ENCODE data around the gene TMEM270. TPM values are rescaled to one million over a fixed set of nuclear protein-coding genes. Genes with fewer than 3 reads are reported as not detected.

TMEM270 gene
- total and polyA plus RNA-seq, 2 of the 4 experiments (the other 2 are of a cell fraction) = 0.17 TPM; not detected in 1

Other genes with a start within 250 kb of the TMEM270 start
- gene MLXIPL, start 236.6 kb upstream of the TMEM270 start, total RNA-seq (2012; rRNA removed) = not detected in 2 replicates
- not detected in 2 replicates for gene MLXIPL, start 236.6 kb upstream of the TMEM270 start, polyA plus RNA-seq (2012; rRNA removed)
- gene VPS37D, start 193.3 kb upstream of the TMEM270 start, total RNA-seq (2012; rRNA removed) = 2.3 and 2.8 TPM in 2 replicates
- gene VPS37D, start 193.3 kb upstream of the TMEM270 start, polyA plus RNA-seq (2012; rRNA removed) = 3.1 and 4.8 TPM in 2 replicates
- gene DNAJC30, start 177.7 kb upstream of the TMEM270 start, total RNA-seq (2012; rRNA removed) = 1.6 and 1.7 TPM in 2 replicates
- 9.0 and 10.6 TPM in 2 replicates for gene DNAJC30, start 177.7 kb upstream of the TMEM270 start, polyA plus RNA-seq (2012; rRNA removed)
- 35.7 and 40.8 TPM in 2 replicates for gene BUD23, start 177.6 kb upstream of the TMEM270 start, total RNA-seq (2012; rRNA removed)
- gene BUD23, start 177.6 kb upstream of the TMEM270 start, polyA plus RNA-seq (2012; rRNA removed) = 65.2 and 72.2 TPM in 2 replicates
- 9.3 and 10.0 TPM in 2 replicates for gene STX1A, start 141.5 kb upstream of the TMEM270 start, total RNA-seq (2012; rRNA removed)
- gene STX1A, start 141.5 kb upstream of the TMEM270 start, polyA plus RNA-seq (2012; rRNA removed) = 22.0 and 22.6 TPM in 2 replicates
- 13.4 and 14.2 TPM in 2 replicates for gene ABHD11, start 122.4 kb upstream of the TMEM270 start, total RNA-seq (2012; rRNA removed)
- 19.9 and 22.6 TPM in 2 replicates for gene ABHD11, start 122.4 kb upstream of the TMEM270 start, polyA plus RNA-seq (2012; rRNA removed)
- 0.18 TPM in 1 of 2 replicates, not detected in the other for gene CLDN3, start 90.9 kb upstream of the TMEM270 start, total RNA-seq (2012; rRNA removed)
- gene CLDN3, start 90.9 kb upstream of the TMEM270 start, polyA plus RNA-seq (2012; rRNA removed) = 0.12 and 0.16 TPM in 2 replicates
- 2.9 and 3.9 TPM in 2 replicates for gene CLDN4, start 30.2 kb upstream of the TMEM270 start, total RNA-seq (2012; rRNA removed)
- gene CLDN4, start 30.2 kb upstream of the TMEM270 start, polyA plus RNA-seq (2012; rRNA removed) = 3.8 and 4.4 TPM in 2 replicates
- gene METTL27, start 18.6 kb upstream of the TMEM270 start, total RNA-seq (2012; rRNA removed) = 1.7 and 2.3 TPM in 2 replicates
- gene METTL27, start 18.6 kb upstream of the TMEM270 start, polyA plus RNA-seq (2012; rRNA removed) = 4.3 and 5.2 TPM in 2 replicates
- 1.9 and 2.2 TPM in 2 replicates for gene ELN, start 167.0 kb downstream of the TMEM270 start, total RNA-seq (2012; rRNA removed)
- gene ELN, start 167.0 kb downstream of the TMEM270 start, polyA plus RNA-seq (2012; rRNA removed) = 14.3 and 15.3 TPM in 2 replicates
- gene LIMK1, start 222.6 kb downstream of the TMEM270 start, total RNA-seq (2012; rRNA removed) = 22.2 and 25.8 TPM in 2 replicates
- gene LIMK1, start 222.6 kb downstream of the TMEM270 start, polyA plus RNA-seq (2012; rRNA removed) = 48.0 and 57.4 TPM in 2 replicates